ENCODE results near the gene GATAD2A.

GRCh38 chr19:19524053-19524452 lies 118.6 kb downstream of the GATAD2A start:
- TF ChIP-seq SP2 (IDR thresholded peaks at IDR 0.05; ENCODE audit: low read length), result no peak
- TF ChIP-seq HDAC2 (IDR thresholded peaks at IDR 0.05; ENCODE audit: borderline replicate concordance in 1 of 2, low read depth in 2 of 2, low read length in 2 of 2), result no peak
- no peak for TF ChIP-seq ATF2 (IDR thresholded peaks at IDR 0.05; ENCODE audit: low read length)
- TF ChIP-seq TAF1 (IDR thresholded peaks at IDR 0.05; ENCODE audit: low read depth, low read length), result no peak
- TF ChIP-seq MAFK (IDR thresholded peaks at IDR 0.05; ENCODE audit: low read depth, low read length), result no peak

Data from H1 (cell line).